Effector memory CD8-positive, alpha-beta T cell (primary cell): ENCODE data around the gene TLR5.
A peak's percentile ranks its signal among the peaks of the same experiment; 100 is the strongest.

Experiments
- ATAC-seq: fragments of 150-1000 bp; cut with Tn5 transposase; replicated peaks from 2 replicates; pipeline ENCODE4 v1.10.0; 2021; ENCODE audit warnings: mild to moderate bottlenecking, moderate library complexity
- DNase-seq, 3 experiments: peaks; one replicate each; pipeline ENCODE4 v3.0.0; 2021
- H3K27ac Mint-ChIP-seq, 2 donors: one replicate each; pipeline ENCODE4 v1.8.0; 2022; ENCODE audit warnings: mild to moderate bottlenecking in 2 of 2, mixed read lengths in 2 of 2, moderate library complexity in 2 of 2
- H3K27me3 Mint-ChIP-seq, 2 donors: one replicate each; pipeline ENCODE4 v1.8.0; 2022; ENCODE audit warnings: mixed read lengths in 2 of 2
- H3K36me3 Mint-ChIP-seq: one replicate; pipeline ENCODE4 v1.8.0; 2022; ENCODE audit warnings: mild to moderate bottlenecking, moderate library complexity, mixed read lengths; ENCODE audit not compliant: insufficient read depth
- H3K4me1 Mint-ChIP-seq, 2 donors: one replicate each; pipeline ENCODE4 v1.8.0; 2022; ENCODE audit warnings: low read depth in 2 of 2, mixed read lengths in 2 of 2
- H3K4me3 Mint-ChIP-seq, 2 donors: one replicate each; pipeline ENCODE4 v1.8.0; 2022; ENCODE audit warnings: mild to moderate bottlenecking in 2 of 2, mixed read lengths in 2 of 2, moderate library complexity in 2 of 2
- H3K9me3 Mint-ChIP-seq, 2 donors: one replicate each; pipeline ENCODE4 v1.8.0; 2022; ENCODE audit warnings: mixed read lengths in 2 of 2

Gene TLR5

GRCh38 chr1:223143537-223144248 lies 645 bp upstream of the TLR5 start:
- Mint-ChIP-seq H3K27me3 (peaks cover 0 to 7% of the 10 kb centered on the region in 2 donors), H3K9me3 (peaks cover 0 to 3% of the 10 kb centered on the region in 2 donors), H3K4me1 (peaks cover 12 to 14% of the 10 kb centered on the region in 2 donors), H3K27ac (peak overlapping the region in 1 of 2 donors; percentile 33), H3K4me3 (peak overlapping the region; percentile 77 to 83), H3K36me3 (no peaks in the 10 kb centered on the region)
- ATAC-seq, result peak; percentile 34
- peak in 2 of 3 experiments; percentile 5 to 22 for DNase-seq

- H3K36me3 Mint-ChIP-seq, result no peaks in the 10 kb centered on the region
- ATAC-seq (no peak), DNase-seq (no peak)
- peak overlapping the region; percentile 77 to 83 for H3K4me3 Mint-ChIP-seq
- no peaks in the 10 kb centered on the region for H3K27me3 Mint-ChIP-seq
- peak overlapping the region in 1 of 2 donors; percentile 56 for H3K27ac Mint-ChIP-seq
- no peaks in the 10 kb centered on the region for H3K9me3 Mint-ChIP-seq
- H3K4me1 Mint-ChIP-seq, result peaks cover 12 to 14% of the 10 kb centered on the region in 2 donors
Measured at GRCh38 chr1:223142269-223142668, 779 bp downstream of the TLR5 start.

GRCh38 chr1:223140611-223141405 lies 2.2 kb downstream of the TLR5 start:
- Mint-ChIP-seq H3K4me3 (no peak overlapping the region), H3K27me3 (peaks cover 0 to 6% of the 10 kb centered on the region in 2 donors), H3K27ac (peak overlapping the region in 1 of 2 donors; percentile 2), H3K36me3 (no peaks in the 10 kb centered on the region), H3K9me3 (no peaks in the 10 kb centered on the region), H3K4me1 (peaks cover 12 to 14% of the 10 kb centered on the region in 2 donors)
- no peak for ATAC-seq
- no peak for DNase-seq

GRCh38 chr1:223137455-223138085 lies 5.5 kb downstream of the TLR5 start:
- Mint-ChIP-seq H3K9me3 (no peaks in the 10 kb centered on the region), H3K4me3 (no peak overlapping the region), H3K4me1 (peaks cover 3% of the 10 kb centered on the region in 2 donors), H3K27me3 (peaks cover 15 to 21% of the 10 kb centered on the region in 2 donors), H3K36me3 (no peaks in the 10 kb centered on the region), H3K27ac (no peak overlapping the region)
- DNase-seq (no peak), ATAC-seq (no peak)

DNA sequence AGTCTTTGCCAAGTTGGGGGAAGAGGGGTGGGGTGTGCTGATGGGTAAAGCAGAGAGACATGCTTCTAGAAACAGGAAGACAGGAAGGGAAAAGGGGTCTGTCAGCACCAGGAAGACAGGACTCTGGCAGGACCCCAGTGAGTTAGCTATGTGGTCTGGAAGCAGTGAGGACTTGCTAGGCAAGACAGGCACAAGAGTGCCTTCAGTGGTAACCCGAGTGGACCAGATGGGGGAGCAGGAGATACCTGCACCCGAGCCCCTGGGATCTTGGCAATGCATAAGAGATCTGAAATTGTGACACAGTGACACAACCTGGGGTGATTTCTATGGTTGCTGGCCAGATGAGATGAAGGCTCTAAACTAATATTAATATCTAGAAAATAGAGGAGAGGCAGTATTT lies 7.0 kb downstream of the TLR5 start:
- H3K27ac Mint-ChIP-seq, result no peak overlapping the region
- peaks cover 26 to 28% of the 10 kb centered on the region in 2 donors for H3K27me3 Mint-ChIP-seq
- no peak overlapping the region for H3K4me3 Mint-ChIP-seq
- no peaks in the 10 kb centered on the region for H3K36me3 Mint-ChIP-seq
- no peak for DNase-seq
- H3K4me1 Mint-ChIP-seq, result peaks cover 3% of the 10 kb centered on the region in 2 donors
- H3K9me3 Mint-ChIP-seq, result no peaks in the 10 kb centered on the region
- ATAC-seq, result no peak

DNA sequence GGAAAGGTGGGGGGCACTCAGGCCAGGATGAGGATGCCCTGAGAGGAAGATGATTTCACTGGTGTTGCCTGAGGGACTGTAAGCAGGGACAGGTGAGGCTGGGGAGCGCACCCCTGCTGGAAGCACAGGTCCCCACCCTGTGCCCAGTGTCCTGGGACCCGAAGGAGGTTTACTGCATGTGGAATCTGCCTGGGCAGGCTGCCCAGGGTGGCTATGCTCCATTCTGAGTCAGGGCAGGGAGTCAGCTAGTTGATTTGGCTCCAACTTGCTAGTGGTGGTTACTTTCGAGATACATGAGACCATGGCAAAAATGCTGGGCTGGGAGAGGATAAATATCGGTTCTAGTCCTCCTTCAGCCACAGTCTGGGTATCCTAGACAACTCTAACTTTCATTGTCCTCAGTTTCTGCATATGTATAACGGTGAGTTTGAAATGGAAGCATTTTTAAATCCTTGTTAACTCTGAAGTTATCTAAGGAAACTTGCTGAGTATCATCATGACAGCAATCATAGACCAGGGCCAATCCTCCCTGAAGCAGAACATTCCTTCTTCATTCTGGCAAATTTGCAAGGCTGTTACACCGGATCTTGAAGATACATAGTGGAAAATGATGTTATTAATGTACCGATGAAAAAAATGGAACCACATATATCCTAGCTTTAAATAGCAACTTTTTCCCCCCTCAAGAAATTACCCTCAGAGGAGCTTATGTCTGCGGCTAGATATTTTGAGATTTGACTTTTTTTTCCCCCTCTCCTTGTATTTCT lies 7.7 kb downstream of the TLR5 start:
- H3K27ac Mint-ChIP-seq, result no peak overlapping the region
- H3K9me3 Mint-ChIP-seq, result no peaks in the 10 kb centered on the region
- peaks cover 33 to 35% of the 10 kb centered on the region in 2 donors for H3K27me3 Mint-ChIP-seq

DNA sequence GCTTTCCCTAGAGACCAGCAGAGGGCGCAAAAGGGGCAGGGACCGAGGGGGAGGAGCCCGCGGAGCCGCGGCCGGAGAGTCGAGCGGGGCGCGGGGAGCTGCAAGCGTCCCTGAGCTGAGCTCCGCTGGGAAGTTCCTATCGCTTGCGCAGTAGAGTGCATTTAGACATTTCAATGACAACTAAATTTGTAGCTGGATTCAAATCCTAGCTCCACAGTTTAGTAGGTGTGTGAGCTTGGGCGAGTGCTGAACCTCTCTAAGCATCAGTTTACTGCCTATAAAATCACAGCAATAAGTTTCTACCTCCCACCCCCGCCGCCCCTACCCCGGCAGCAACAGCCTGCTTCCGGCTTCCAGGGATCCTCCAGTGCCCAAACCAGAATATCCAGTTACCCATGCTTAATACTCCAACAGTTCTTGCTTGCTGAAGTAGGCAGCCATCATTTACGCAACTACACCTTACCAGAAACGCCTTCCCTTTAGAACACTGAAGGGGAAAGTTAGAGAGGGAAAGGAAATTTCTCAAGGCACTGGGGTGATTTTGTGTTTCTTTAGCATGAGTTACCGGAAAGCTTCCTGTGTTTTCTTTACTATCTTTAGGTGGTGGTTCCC lies 9.1 kb downstream of the TLR5 start:
- ATAC-seq (peak; percentile 90), DNase-seq (peak; percentile 73 to 78 (median 77))
- no peak overlapping the region for H3K27ac Mint-ChIP-seq
- H3K36me3 Mint-ChIP-seq, result no peaks in the 10 kb centered on the region
- peaks cover 42% of the 10 kb centered on the region in 2 donors for H3K27me3 Mint-ChIP-seq
- peaks cover 8 to 9% of the 10 kb centered on the region in 2 donors for H3K4me1 Mint-ChIP-seq
- no peaks in the 10 kb centered on the region for H3K9me3 Mint-ChIP-seq
- peak overlapping the region; percentile 20 to 43 for H3K4me3 Mint-ChIP-seq

More for the DNA sequence above, 7.7 kb downstream of the TLR5 start:
- H3K36me3 Mint-ChIP-seq, result no peaks in the 10 kb centered on the region
- H3K4me3 Mint-ChIP-seq, result no peak overlapping the region
- no peak for ATAC-seq
- DNase-seq, result no peak
- H3K4me1 Mint-ChIP-seq, result peaks cover 3% of the 10 kb centered on the region in 2 donors

DNA sequence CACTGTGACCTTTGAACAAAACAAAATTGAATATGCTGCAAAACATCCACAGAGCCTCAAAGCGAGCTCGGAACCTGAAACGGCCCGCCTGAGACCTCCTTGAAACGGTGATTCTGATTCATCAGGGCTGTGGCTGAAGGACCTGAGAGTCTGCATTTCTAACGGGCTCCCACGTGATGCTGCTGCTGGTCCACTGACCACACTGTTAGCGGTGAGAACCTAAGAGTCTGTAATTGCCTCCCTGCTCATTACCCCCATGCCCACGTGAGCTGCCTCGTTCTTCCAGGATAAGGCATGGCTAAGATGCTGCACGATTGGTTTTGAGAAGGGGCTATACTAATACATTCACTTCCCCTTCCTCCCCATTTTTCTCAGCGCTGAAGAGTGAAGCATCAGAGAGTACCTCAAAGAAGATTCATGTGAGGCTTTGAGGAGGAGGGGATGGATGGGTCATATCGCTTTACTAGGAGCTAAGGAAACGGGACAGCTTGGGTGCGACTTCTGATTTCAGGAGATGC lies 9.7 kb downstream of the TLR5 start:
- H3K4me3 Mint-ChIP-seq, result peak overlapping the region; percentile 20 to 43
- H3K27me3 Mint-ChIP-seq, result peaks cover 45 to 46% of the 10 kb centered on the region in 2 donors
- ATAC-seq, result peak; percentile 14
- no peak for DNase-seq
- H3K9me3 Mint-ChIP-seq, result no peaks in the 10 kb centered on the region
- H3K27ac Mint-ChIP-seq, result no peak overlapping the region
- peaks cover 8 to 11% of the 10 kb centered on the region in 2 donors for H3K4me1 Mint-ChIP-seq
- no peaks in the 10 kb centered on the region for H3K36me3 Mint-ChIP-seq

- H3K27me3 Mint-ChIP-seq, result peaks cover 26 to 37% of the 10 kb centered on the region in 2 donors
- peak overlapping the region; percentile 38 to 46 for H3K4me3 Mint-ChIP-seq
- H3K4me1 Mint-ChIP-seq, result peaks cover 8 to 11% of the 10 kb centered on the region in 2 donors
- no peaks in the 10 kb centered on the region for H3K9me3 Mint-ChIP-seq
- no peak overlapping the region for H3K27ac Mint-ChIP-seq
- peak; percentile 70 for ATAC-seq
- peak; percentile 53 to 61 (median 60) for DNase-seq
- H3K36me3 Mint-ChIP-seq, result no peaks in the 10 kb centered on the region
Measured at GRCh38 chr1:223129229-223129901, 13.7 kb downstream of the TLR5 start.

DNA sequence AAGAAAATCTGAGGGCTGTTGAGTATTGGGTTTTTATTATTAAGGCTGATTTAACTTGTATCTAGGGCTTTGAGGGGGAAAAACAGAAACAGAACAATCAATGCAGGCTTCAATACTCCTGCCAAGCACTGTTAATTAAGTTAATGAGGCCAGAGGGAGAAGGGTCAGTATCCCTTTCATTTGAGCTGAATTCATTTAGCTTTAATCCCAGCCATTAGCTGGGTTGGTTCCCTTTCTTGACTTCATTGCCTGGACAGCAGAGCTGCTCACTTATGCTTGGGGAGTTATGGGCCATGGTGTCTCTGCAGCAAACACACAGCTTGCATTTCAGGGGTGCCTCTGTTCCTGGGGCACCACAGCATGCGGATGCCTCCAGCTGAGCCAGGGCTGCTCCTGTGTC lies 16.3 kb downstream of the TLR5 start:
- Mint-ChIP-seq H3K9me3 (no peaks in the 10 kb centered on the region), H3K4me3 (no peak overlapping the region), H3K27me3 (peaks cover 25% of the 10 kb centered on the region in 2 donors), H3K4me1 (peaks cover 10 to 13% of the 10 kb centered on the region in 2 donors), H3K36me3 (no peaks in the 10 kb centered on the region), H3K27ac (no peak overlapping the region)
- no peak for ATAC-seq
- no peak for DNase-seq

DNA sequence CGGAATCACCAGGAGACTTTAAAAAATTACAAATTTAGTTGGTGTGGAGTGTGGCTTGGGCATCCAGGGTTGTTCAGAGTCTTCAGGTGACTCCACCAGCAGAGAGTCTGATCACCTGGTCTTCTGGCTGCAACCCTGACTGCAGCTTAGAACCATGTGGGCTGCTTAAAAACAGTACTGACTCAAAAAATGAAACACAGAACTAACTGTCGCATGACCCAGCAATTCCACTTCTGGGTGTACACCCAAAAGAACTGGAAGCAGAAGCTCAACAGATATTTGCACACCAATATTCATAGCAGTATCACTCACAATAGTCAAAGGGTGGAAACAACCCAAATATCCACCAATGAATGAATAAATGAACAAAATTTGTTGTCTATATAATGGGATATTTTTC lies 17.3 kb downstream of the TLR5 start:
- no peak for ATAC-seq
- no peak overlapping the region for H3K4me3 Mint-ChIP-seq

More for the DNA sequence above, 17.3 kb downstream of the TLR5 start:
- H3K4me1 Mint-ChIP-seq, result peaks cover 10 to 13% of the 10 kb centered on the region in 2 donors
- DNase-seq, result no peak
- H3K36me3 Mint-ChIP-seq, result no peaks in the 10 kb centered on the region
- H3K9me3 Mint-ChIP-seq, result no peaks in the 10 kb centered on the region
- peaks cover 15% of the 10 kb centered on the region in 2 donors for H3K27me3 Mint-ChIP-seq
- H3K27ac Mint-ChIP-seq, result no peak overlapping the region
